ENCODE data around the gene BPIFB3.

The BPIFB3 gene

GRCh38 chr20:33097001-33097400 lies 43.3 kb downstream of the BPIFB3 start:
- H3F3A ChIP-seq (ENCODE audit: control insufficient read depth, insufficient read depth): no peaks in the 10 kb centered on the region
- no peaks in the 10 kb centered on the region for H3K79me2 ChIP-seq (ENCODE audit: control insufficient read depth, low read length)
- no peak for TF ChIP-seq EZH2phosphoT487 (IDR thresholded peaks at IDR 0.05; ENCODE audit: borderline replicate concordance, low read length)
- TF ChIP-seq, protein P1, sequence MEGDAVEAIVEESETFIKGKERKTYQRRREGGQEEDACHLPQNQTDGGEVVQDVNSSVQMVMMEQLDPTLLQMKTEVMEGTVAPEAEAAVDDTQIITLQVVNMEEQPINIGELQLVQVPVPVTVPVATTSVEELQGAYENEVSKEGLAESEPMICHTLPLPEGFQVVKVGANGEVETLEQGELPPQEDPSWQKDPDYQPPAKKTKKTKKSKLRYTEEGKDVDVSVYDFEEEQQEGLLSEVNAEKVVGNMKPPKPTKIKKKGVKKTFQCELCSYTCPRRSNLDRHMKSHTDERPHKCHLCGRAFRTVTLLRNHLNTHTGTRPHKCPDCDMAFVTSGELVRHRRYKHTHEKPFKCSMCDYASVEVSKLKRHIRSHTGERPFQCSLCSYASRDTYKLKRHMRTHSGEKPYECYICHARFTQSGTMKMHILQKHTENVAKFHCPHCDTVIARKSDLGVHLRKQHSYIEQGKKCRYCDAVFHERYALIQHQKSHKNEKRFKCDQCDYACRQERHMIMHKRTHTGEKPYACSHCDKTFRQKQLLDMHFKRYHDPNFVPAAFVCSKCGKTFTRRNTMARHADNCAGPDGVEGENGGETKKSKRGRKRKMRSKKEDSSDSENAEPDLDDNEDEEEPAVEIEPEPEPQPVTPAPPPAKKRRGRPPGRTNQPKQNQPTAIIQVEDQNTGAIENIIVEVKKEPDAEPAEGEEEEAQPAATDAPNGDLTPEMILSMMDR (IDR thresholded peaks at IDR 0.05; ENCODE audit: low read depth, low read length, poor library complexity, severe bottlenecking): no peak
- no peaks in the 10 kb centered on the region for H3K27me3 ChIP-seq (ENCODE audit: control insufficient read depth, low read length)
- H3K9me2 ChIP-seq (replicated peaks; ENCODE audit: control insufficient read depth, low read length): no peaks in the 10 kb centered on the region
- no peak overlapping the region for H3K4me2 ChIP-seq (ENCODE audit: low read length)
- H3K4me1 ChIP-seq (ENCODE audit: control insufficient read depth, low read length): no peaks in the 10 kb centered on the region
- no peak overlapping the region for H3K4me3 ChIP-seq (ENCODE audit: low read length)
- no peak overlapping the region for H3K27ac ChIP-seq (ENCODE audit: low read depth, low read length)
- H3K36me3 ChIP-seq (ENCODE audit: control insufficient read depth, low read length): no peaks in the 10 kb centered on the region
- H3K9me3 ChIP-seq (ENCODE audit: control insufficient read depth, insufficient read depth, low read length): no peaks in the 10 kb centered on the region
- H4K20me1 ChIP-seq (ENCODE audit: control insufficient read depth, insufficient read depth, low read depth, low read length): no peaks in the 10 kb centered on the region

DNA sequence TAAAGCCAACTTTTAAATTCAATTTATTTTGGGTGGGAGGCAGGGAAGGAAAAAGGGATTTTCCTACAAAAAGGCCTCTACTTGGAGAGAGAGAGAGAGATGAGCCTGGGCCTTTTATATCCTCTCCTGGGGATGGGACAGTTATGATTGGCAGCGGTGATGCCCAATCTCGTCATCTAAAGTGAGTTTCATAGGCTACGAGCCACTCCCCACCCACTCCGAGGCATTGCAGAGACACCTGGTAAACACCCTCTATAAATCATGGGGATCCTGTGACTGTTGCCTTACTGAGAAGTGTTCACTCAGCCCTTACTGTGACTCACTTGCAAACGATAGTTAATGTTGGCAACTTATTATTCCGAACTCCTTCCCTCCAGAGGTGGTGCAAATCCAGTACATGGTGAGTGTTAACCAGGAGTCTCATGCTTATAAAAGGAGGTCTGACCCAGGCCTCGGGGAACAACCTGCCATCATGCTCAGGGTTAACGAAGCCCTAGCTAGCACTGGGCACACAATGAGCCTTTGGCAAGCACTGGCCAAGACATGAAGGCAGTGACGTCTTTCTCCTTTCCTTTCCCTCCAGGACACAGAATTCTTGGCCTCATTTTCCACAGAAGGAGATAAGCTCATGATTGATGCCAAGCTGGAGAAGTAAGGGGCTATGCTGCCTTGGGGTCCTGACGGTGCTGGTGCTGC lies 46.3 kb downstream of the BPIFB3 start:
- Histone ChIP-seq H3F3A (ENCODE audit: control insufficient read depth, insufficient read depth) (no peaks in the 10 kb centered on the region), H3K9me3 (ENCODE audit: control insufficient read depth, insufficient read depth, low read length) (no peaks in the 10 kb centered on the region), H3K4me1 (ENCODE audit: control insufficient read depth, low read length) (no peaks in the 10 kb centered on the region), H4K20me1 (ENCODE audit: control insufficient read depth, insufficient read depth, low read depth, low read length) (no peaks in the 10 kb centered on the region), H3K27me3 (ENCODE audit: control insufficient read depth, low read length) (no peaks in the 10 kb centered on the region), H3K36me3 (ENCODE audit: control insufficient read depth, low read length) (no peaks in the 10 kb centered on the region), H3K27ac (ENCODE audit: low read depth, low read length) (no peak overlapping the region), H3K79me2 (ENCODE audit: control insufficient read depth, low read length) (no peaks in the 10 kb centered on the region), H3K4me2 (ENCODE audit: low read length) (no peak overlapping the region), H3K9me2 (replicated peaks; ENCODE audit: control insufficient read depth, low read length) (no peaks in the 10 kb centered on the region), H3K4me3 (ENCODE audit: low read length) (no peak overlapping the region)
- TF ChIP-seq EZH2phosphoT487 (IDR thresholded peaks at IDR 0.05; ENCODE audit: borderline replicate concordance, low read length): no peak
- TF ChIP-seq, protein P1 (IDR thresholded peaks at IDR 0.05; ENCODE audit: low read depth, low read length, poor library complexity, severe bottlenecking): no peak

GRCh38 chr20:33103556-33103955 lies 49.9 kb downstream of the BPIFB3 start:
- no peaks in the 10 kb centered on the region for H3K9me3 ChIP-seq (ENCODE audit: control insufficient read depth, insufficient read depth, low read length)
- H3K4me1 ChIP-seq (ENCODE audit: control insufficient read depth, low read length): no peaks in the 10 kb centered on the region
- no peaks in the 10 kb centered on the region for H3K27me3 ChIP-seq (ENCODE audit: control insufficient read depth, low read length)
- H4K20me1 ChIP-seq (ENCODE audit: control insufficient read depth, insufficient read depth, low read depth, low read length): no peaks in the 10 kb centered on the region
- no peaks in the 10 kb centered on the region for H3K9me2 ChIP-seq (replicated peaks; ENCODE audit: control insufficient read depth, low read length)
- no peaks in the 10 kb centered on the region for H3F3A ChIP-seq (ENCODE audit: control insufficient read depth, insufficient read depth)
- H3K79me2 ChIP-seq (ENCODE audit: control insufficient read depth, low read length): no peaks in the 10 kb centered on the region
- H3K4me3 ChIP-seq (ENCODE audit: low read length): no peak overlapping the region
- H3K27ac ChIP-seq (ENCODE audit: low read depth, low read length): no peak overlapping the region
- no peak overlapping the region for H3K4me2 ChIP-seq (ENCODE audit: low read length)
- TF ChIP-seq EZH2phosphoT487 (IDR thresholded peaks at IDR 0.05; ENCODE audit: borderline replicate concordance, low read length): no peak
- TF ChIP-seq, protein P1 (IDR thresholded peaks at IDR 0.05; ENCODE audit: low read depth, low read length, poor library complexity, severe bottlenecking): no peak
- no peaks in the 10 kb centered on the region for H3K36me3 ChIP-seq (ENCODE audit: control insufficient read depth, low read length)
